Peyer's patch (tissue), 4 donors: ENCODE results near the gene RNMT.
"Not testable (repeated sequence)": the region's sequence is repeated elsewhere in the genome, so short reads cannot be mapped to it uniquely, and the experiment has no call there.

Source experiments
- POLR2A ChIP-seq, 2 donors: fragments of 450-650 bp; IDR thresholded peaks; one replicate each; pipeline ENCODE4 v1.5.1; 2017; ENCODE audit warnings: antibody characterized with exemption in 2 of 2, mild to moderate bottlenecking in 2 of 2, moderate library complexity in 2 of 2
- TF ChIP-seq, protein P1 (sequence below), 6 experiments: fragments of 450-650 bp in 4 of 6; fragments of 200-600 bp in 2 of 6; sonication (generic) in 1 of 6; IDR thresholded peaks; one replicate each; pipeline ENCODE4 v1.5.1; 2017 to 2019; ENCODE audit warnings: antibody characterized with exemption in 6 of 6, mild to moderate bottlenecking in 3 of 6, moderate library complexity in 1 of 6

DNA sequence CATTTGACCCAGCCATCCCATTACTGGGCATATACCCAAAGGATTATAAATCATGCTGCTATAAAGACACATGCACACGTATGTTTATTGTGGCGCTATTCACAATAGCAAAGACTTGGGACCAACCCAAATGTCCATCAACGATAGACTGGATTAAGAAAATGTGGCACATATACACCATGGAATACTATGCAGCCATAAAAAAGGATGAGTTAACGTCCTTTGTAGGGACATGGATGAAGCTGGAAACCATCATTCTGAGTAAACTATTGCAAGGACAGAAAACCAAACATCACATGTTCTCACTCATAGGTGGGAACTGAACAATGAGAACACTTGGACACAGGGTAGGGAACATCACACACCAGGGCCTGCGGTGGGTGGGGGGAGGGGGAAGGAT, 31.1 kb upstream of the RNMT start:
- TF ChIP-seq, protein P1, sequence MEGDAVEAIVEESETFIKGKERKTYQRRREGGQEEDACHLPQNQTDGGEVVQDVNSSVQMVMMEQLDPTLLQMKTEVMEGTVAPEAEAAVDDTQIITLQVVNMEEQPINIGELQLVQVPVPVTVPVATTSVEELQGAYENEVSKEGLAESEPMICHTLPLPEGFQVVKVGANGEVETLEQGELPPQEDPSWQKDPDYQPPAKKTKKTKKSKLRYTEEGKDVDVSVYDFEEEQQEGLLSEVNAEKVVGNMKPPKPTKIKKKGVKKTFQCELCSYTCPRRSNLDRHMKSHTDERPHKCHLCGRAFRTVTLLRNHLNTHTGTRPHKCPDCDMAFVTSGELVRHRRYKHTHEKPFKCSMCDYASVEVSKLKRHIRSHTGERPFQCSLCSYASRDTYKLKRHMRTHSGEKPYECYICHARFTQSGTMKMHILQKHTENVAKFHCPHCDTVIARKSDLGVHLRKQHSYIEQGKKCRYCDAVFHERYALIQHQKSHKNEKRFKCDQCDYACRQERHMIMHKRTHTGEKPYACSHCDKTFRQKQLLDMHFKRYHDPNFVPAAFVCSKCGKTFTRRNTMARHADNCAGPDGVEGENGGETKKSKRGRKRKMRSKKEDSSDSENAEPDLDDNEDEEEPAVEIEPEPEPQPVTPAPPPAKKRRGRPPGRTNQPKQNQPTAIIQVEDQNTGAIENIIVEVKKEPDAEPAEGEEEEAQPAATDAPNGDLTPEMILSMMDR (IDR thresholded peaks at IDR 0.05) = not testable (repeated sequence)
- not testable (repeated sequence) for TF ChIP-seq POLR2A (IDR thresholded peaks at IDR 0.05)
